ENCODE results near the gene SLMAP.

SLMAP gene

DNA sequence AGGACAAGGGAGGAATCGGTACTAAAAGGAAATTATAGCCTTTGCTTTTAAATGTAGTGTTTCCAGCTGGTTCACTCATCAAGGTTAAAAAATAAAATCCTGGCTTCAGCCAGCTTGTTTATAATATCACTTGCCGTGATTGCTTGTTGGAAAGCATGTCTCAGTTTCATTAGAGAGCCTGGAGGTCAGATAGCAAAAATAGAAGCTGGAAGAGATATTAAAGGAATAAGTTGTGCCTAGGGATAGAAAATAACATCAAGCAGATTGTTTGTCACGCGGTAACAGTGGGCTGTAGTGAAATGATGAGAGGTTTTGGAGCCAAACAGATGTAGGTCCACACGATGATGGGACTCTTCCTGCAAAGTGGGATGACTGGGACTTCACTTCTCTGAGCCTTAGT is 17.7 kb upstream of the SLMAP start:
- Histone ChIP-seq H3K9ac (ENCODE audit: low read depth, low read length, poor library complexity, severe bottlenecking) (no peak overlapping the region), H3K9me3 (ENCODE audit: insufficient read depth, low read depth, low read length) (no peaks in the 10 kb centered on the region), H3K4me3 (ENCODE audit: low read length, poor library complexity, severe bottlenecking) (no peak overlapping the region), H3K9me2 (replicated peaks; ENCODE audit: low read depth, low read length) (no peaks in the 10 kb centered on the region), H3K27me3 (ENCODE audit: insufficient read depth, low read length, poor library complexity, severe bottlenecking) (no peaks in the 10 kb centered on the region), H3F3A (ENCODE audit: low read depth) (no peaks in the 10 kb centered on the region), H3K4me2 (ENCODE audit: low read depth, low read length, poor library complexity, severe bottlenecking) (no peak overlapping the region), H4K20me1 (ENCODE audit: insufficient read depth, low read length, poor library complexity, severe bottlenecking) (no peaks in the 10 kb centered on the region), H3K79me2 (ENCODE audit: insufficient read depth, low read length) (no peaks in the 10 kb centered on the region), H2AFZ (ENCODE audit: low read length) (no peak overlapping the region), H3K36me3 (ENCODE audit: insufficient read depth, low read length) (no peaks in the 10 kb centered on the region), H3K4me1 (ENCODE audit: insufficient read depth, low read length, poor library complexity, severe bottlenecking) (no peaks in the 10 kb centered on the region)
- no peak for TF ChIP-seq EZH2phosphoT487 (IDR thresholded peaks at IDR 0.05; ENCODE audit: borderline replicate concordance)
- TF ChIP-seq, protein P1, sequence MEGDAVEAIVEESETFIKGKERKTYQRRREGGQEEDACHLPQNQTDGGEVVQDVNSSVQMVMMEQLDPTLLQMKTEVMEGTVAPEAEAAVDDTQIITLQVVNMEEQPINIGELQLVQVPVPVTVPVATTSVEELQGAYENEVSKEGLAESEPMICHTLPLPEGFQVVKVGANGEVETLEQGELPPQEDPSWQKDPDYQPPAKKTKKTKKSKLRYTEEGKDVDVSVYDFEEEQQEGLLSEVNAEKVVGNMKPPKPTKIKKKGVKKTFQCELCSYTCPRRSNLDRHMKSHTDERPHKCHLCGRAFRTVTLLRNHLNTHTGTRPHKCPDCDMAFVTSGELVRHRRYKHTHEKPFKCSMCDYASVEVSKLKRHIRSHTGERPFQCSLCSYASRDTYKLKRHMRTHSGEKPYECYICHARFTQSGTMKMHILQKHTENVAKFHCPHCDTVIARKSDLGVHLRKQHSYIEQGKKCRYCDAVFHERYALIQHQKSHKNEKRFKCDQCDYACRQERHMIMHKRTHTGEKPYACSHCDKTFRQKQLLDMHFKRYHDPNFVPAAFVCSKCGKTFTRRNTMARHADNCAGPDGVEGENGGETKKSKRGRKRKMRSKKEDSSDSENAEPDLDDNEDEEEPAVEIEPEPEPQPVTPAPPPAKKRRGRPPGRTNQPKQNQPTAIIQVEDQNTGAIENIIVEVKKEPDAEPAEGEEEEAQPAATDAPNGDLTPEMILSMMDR (conservative IDR thresholded peaks at IDR 0.05; ENCODE audit: low read length) = no peak

DNA sequence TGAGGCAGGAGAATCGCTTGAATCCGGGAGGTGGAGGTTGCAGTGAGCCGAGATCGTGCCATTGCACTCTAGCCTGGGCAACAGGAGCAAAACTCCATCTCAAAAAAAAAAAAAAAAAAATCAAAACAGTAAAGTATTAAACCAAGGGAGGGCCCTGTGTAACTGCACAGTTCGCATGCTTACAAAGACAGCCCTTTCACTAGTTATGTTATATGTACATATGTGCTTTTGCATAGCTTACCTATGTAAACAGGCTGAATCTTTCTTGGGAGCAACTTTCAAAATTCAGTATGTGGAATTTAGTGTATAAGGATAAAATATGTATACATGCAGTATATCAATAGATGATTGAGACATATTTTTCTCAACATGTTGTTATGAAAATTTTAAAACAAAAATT is 16.1 kb upstream of the SLMAP start:
- no peaks in the 10 kb centered on the region for H3K9me2 ChIP-seq (replicated peaks; ENCODE audit: low read depth, low read length)
- no peaks in the 10 kb centered on the region for H3F3A ChIP-seq (ENCODE audit: low read depth)
- no peak overlapping the region for H3K4me3 ChIP-seq (ENCODE audit: low read length, poor library complexity, severe bottlenecking)
- no peak overlapping the region for H3K9ac ChIP-seq (ENCODE audit: low read depth, low read length, poor library complexity, severe bottlenecking)
- no peaks in the 10 kb centered on the region for H3K36me3 ChIP-seq (ENCODE audit: insufficient read depth, low read length)
- no peak overlapping the region for H2AFZ ChIP-seq (ENCODE audit: low read length)
- H3K79me2 ChIP-seq (ENCODE audit: insufficient read depth, low read length) = no peaks in the 10 kb centered on the region
- no peaks in the 10 kb centered on the region for H3K4me1 ChIP-seq (ENCODE audit: insufficient read depth, low read length, poor library complexity, severe bottlenecking)
- no peak overlapping the region for H3K4me2 ChIP-seq (ENCODE audit: low read depth, low read length, poor library complexity, severe bottlenecking)
- no peaks in the 10 kb centered on the region for H4K20me1 ChIP-seq (ENCODE audit: insufficient read depth, low read length, poor library complexity, severe bottlenecking)
- H3K9me3 ChIP-seq (ENCODE audit: insufficient read depth, low read depth, low read length) = no peaks in the 10 kb centered on the region
- no peaks in the 10 kb centered on the region for H3K27me3 ChIP-seq (ENCODE audit: insufficient read depth, low read length, poor library complexity, severe bottlenecking)
- TF ChIP-seq, protein P1 (conservative IDR thresholded peaks at IDR 0.05; ENCODE audit: low read length) = no peak
- no peak for TF ChIP-seq EZH2phosphoT487 (IDR thresholded peaks at IDR 0.05; ENCODE audit: borderline replicate concordance)

DNA sequence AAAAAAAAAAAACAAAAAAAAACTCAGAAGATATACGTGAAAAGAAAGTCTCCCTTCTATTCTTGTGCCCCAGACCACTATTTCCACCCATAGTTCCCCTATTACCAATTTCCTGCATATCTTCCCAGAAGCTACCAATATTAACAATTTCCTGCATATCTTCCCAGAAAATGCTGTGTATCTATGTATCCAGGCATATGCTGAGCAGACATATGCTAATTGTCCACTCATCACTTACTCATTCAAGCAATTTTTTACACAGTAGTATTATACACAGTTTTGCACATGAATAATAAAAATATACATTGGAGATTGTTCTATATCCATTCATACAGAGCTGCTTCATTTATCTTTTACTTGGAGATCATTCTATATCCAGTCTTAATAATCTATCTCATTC is 12.6 kb upstream of the SLMAP start:
- Histone ChIP-seq H3F3A (ENCODE audit: low read depth) (no peaks in the 10 kb centered on the region), H3K9me2 (replicated peaks; ENCODE audit: low read depth, low read length) (no peaks in the 10 kb centered on the region), H3K4me3 (ENCODE audit: low read length, poor library complexity, severe bottlenecking) (no peak overlapping the region), H3K9ac (ENCODE audit: low read depth, low read length, poor library complexity, severe bottlenecking) (no peak overlapping the region), H3K4me1 (ENCODE audit: insufficient read depth, low read length, poor library complexity, severe bottlenecking) (no peaks in the 10 kb centered on the region), H3K27me3 (ENCODE audit: insufficient read depth, low read length, poor library complexity, severe bottlenecking) (no peaks in the 10 kb centered on the region), H3K4me2 (ENCODE audit: low read depth, low read length, poor library complexity, severe bottlenecking) (no peak overlapping the region), H3K36me3 (ENCODE audit: insufficient read depth, low read length) (no peaks in the 10 kb centered on the region), H2AFZ (ENCODE audit: low read length) (no peak overlapping the region), H4K20me1 (ENCODE audit: insufficient read depth, low read length, poor library complexity, severe bottlenecking) (no peaks in the 10 kb centered on the region), H3K9me3 (ENCODE audit: insufficient read depth, low read depth, low read length) (no peaks in the 10 kb centered on the region), H3K79me2 (ENCODE audit: insufficient read depth, low read length) (no peaks in the 10 kb centered on the region)
- TF ChIP-seq, protein P1 (conservative IDR thresholded peaks at IDR 0.05; ENCODE audit: low read length) = no peak
- no peak for TF ChIP-seq EZH2phosphoT487 (IDR thresholded peaks at IDR 0.05; ENCODE audit: borderline replicate concordance)
